HCT116 (cell line): Measurements from ENCODE around the gene ADPRHL1. TPM values are rescaled to one million over a fixed set of nuclear protein-coding genes. Genes with fewer than 3 reads are reported as not detected.

Source experiments
- ATAC-seq: fragments of 200-7000 bp; cut with Tn5 transposase; 2 replicates; pipeline ENCODE4 v1.9.1; 2020; ENCODE audit warnings: mild to moderate bottlenecking, moderate library complexity
- BruUV-seq: library from RNA; stranded (reverse); fragments of 400-500 nt; replicated peaks from 2 replicates; lab custom pipeline; 2021; lab: Mats Ljungman, UMichigan
- CTCF ChIA-PET: fragments of 300-600 bp; sonication (Branson Sonifier 250); formaldehyde crosslinking; loops from one replicate; lab custom pipeline; 2021; ENCODE audit warnings: antibody characterized with exemption; lab: Charles Lee
- POLR2A ChIA-PET: fragments of 300-600, 350-600 bp; sonication (Branson Sonifier 250); formaldehyde crosslinking; loops from one replicate; lab custom pipeline; 2021; ENCODE audit warnings: antibody characterized with exemption; lab: Charles Lee
- RAD21 ChIA-PET, 2 experiments: fragments of 300-600 bp; sonication (Branson Sonifier 250); formaldehyde crosslinking; loops; one replicate each; lab custom pipeline; 2023; ENCODE audit warnings: low total read pairs in 2 of 2; ENCODE audit not compliant: uncharacterized antibody in 2 of 2, unreplicated experiment in 2 of 2, low non-redundant PET in 1 of 2; lab: Charles Lee
- DNase-seq: peaks from one replicate; pipeline ENCODE4 v3.0.0-alpha.2; 2010; ENCODE audit warnings: low read depth, low spot score
- H2AFZ ChIP-seq: fragments of 200-600 bp; shearing (Covaris generic), sonication (generic); 2 replicates; pipeline ENCODE4 v1.6.1; 2017; ENCODE audit warnings: low read depth, mixed run types, mixed read lengths, antibody characterized with exemption, low read length; ENCODE audit not compliant: poor library complexity, severe bottlenecking
- H3K27ac ChIP-seq: 2 replicates; pipeline ENCODE4 v1.5.1; 2012; ENCODE audit warnings: low read depth, low read length
- H3K27me3 ChIP-seq: fragments of 200-600 bp; sonication (generic); 2 replicates; pipeline ENCODE4 v1.6.1; 2016; ENCODE audit warnings: mixed run types, low read length, mixed read lengths; ENCODE audit not compliant: insufficient read depth
- H3K36me3 ChIP-seq, 2 experiments: fragments of 200-500 bp in 1 of 2; fragments of 200-600 bp in 1 of 2; sonication (Bioruptor generic) in 1 of 2; sonication (generic) in 1 of 2; 2 replicates each; pipeline versions ENCODE4 v1.5.1 to v1.6.1; 2014 to 2016; ENCODE audit warnings: low read length in 2 of 2, inconsistent platforms in 1 of 2, mixed read lengths in 1 of 2, mixed run types in 1 of 2; ENCODE audit not compliant: insufficient read depth in 2 of 2, control insufficient read depth in 1 of 2
- H3K4me1 ChIP-seq, 2 experiments: fragments of 200-600 bp in 1 of 2; sonication (generic) in 1 of 2; 2 replicates each; pipeline versions ENCODE4 v1.5.1 to v1.6.1; 2012 to 2017; ENCODE audit warnings: low read length in 2 of 2, inconsistent platforms in 1 of 2, mild to moderate bottlenecking in 1 of 2, mixed read lengths in 1 of 2, mixed run types in 1 of 2, moderate library complexity in 1 of 2; ENCODE audit not compliant: insufficient read depth in 2 of 2, control insufficient read depth in 1 of 2
- H3K4me2 ChIP-seq: fragments of 200-600 bp; sonication (generic); 2 replicates; pipeline ENCODE4 v1.6.1; 2017; ENCODE audit warnings: mixed run types, low read length, mixed read lengths
- H3K4me3 ChIP-seq, 2 experiments: fragments of 200-600 bp in 1 of 2; sonication (generic) in 1 of 2; replicated peaks in 1 of 2; 2 replicates each; pipeline ENCODE4 v1.5.1; 2011 to 2016; ENCODE audit warnings: low read length in 2 of 2, control low read depth in 1 of 2, low read depth in 1 of 2, mild to moderate bottlenecking in 1 of 2, mixed read lengths in 1 of 2, mixed run types in 1 of 2
- H3K79me2 ChIP-seq: fragments of 200-600 bp; sonication (generic); 2 replicates; pipeline ENCODE4 v1.6.1; 2017; ENCODE audit warnings: mild to moderate bottlenecking, mixed run types, low read length, moderate library complexity, mixed read lengths; ENCODE audit not compliant: insufficient read depth
- H3K9ac ChIP-seq: fragments of 200-600 bp; sonication (generic); 2 replicates; pipeline ENCODE4 v1.6.1; 2016; ENCODE audit warnings: low read length, mixed read lengths
- H3K9me2 ChIP-seq: fragments of 200-600 bp; sonication (generic), shearing (Covaris generic); 2 replicates; pipeline ENCODE4 v1.6.1; 2017; ENCODE audit warnings: mixed run types, mild to moderate bottlenecking, moderate library complexity; ENCODE audit not compliant: insufficient read depth
- H3K9me3 ChIP-seq, 2 experiments: fragments of 200-500 bp in 1 of 2; fragments of 200-600 bp in 1 of 2; sonication (Bioruptor generic) in 1 of 2; sonication (generic) in 1 of 2; 2 replicates each; pipeline ENCODE4 v1.6.1; 2014 to 2017; ENCODE audit warnings: low read length in 2 of 2, mixed read lengths in 2 of 2, inconsistent platforms in 1 of 2, low read depth in 1 of 2, mild to moderate bottlenecking in 1 of 2, mixed run types in 1 of 2, moderate library complexity in 1 of 2; ENCODE audit not compliant: control insufficient read depth in 1 of 2, insufficient read depth in 1 of 2
- H4K20me1 ChIP-seq: fragments of 200-600 bp; sonication (generic), shearing (Covaris generic); 2 replicates; pipeline ENCODE4 v1.6.1; 2017; ENCODE audit warnings: mixed run types, mild to moderate bottlenecking, moderate library complexity; ENCODE audit not compliant: insufficient read depth
- CEBPB ChIP-seq: IDR thresholded peaks from 2 replicates; pipeline ENCODE4 v1.6.1; 2012; ENCODE audit warnings: low read depth
- EGR1 ChIP-seq: IDR thresholded peaks from 2 replicates; pipeline ENCODE4 v1.6.1; 2012; ENCODE audit warnings: low read depth
- EZH2 ChIP-seq: fragments of 200-600 bp; sonication (generic); IDR thresholded peaks from 2 replicates; pipeline ENCODE4 v1.6.1; 2017; ENCODE audit warnings: antibody characterized with exemption, mixed run types
- JUND ChIP-seq: IDR thresholded peaks from 2 replicates; pipeline ENCODE4 v1.6.1; 2012
- POLR2A ChIP-seq: IDR thresholded peaks from 2 replicates; pipeline ENCODE4 v1.7.0; 2011; ENCODE audit warnings: borderline replicate concordance; ENCODE audit not compliant: insufficient read depth, insufficient read length; ENCODE audit errors: extremely low read depth
- SP1 ChIP-seq: IDR thresholded peaks from 2 replicates; pipeline ENCODE4 v1.6.1; 2012; ENCODE audit warnings: low read depth
- SRF ChIP-seq: IDR thresholded peaks from 2 replicates; pipeline ENCODE4 v1.6.1; 2012; ENCODE audit warnings: low read depth
- YY1 ChIP-seq: IDR thresholded peaks from 2 replicates; pipeline ENCODE4 v1.6.1; 2011; ENCODE audit warnings: low read length, low read depth, moderate library complexity, mild to moderate bottlenecking; ENCODE audit not compliant: insufficient replicate concordance; ENCODE audit errors: extremely low read depth
- ZFX ChIP-seq: fragments of 450-650 bp; IDR thresholded peaks from 2 replicates; pipeline ENCODE4 v1.6.1; 2017
- intact Hi-C: fragments of 100-400 bp; cut with micrococcal nuclease; formaldehyde crosslinking; loops from 2 replicates; pipeline ENCODE4 v1.10.0; 2022
- total RNA-seq: library from RNA; stranded (reverse); gene quantifications from one replicate; pipeline ENCODE4 v1.2.1, GENCODE V29; 2021; ENCODE audit not compliant: unreplicated experiment
- TF ChIP-seq, protein P1 (sequence below): IDR thresholded peaks from 2 replicates; pipeline ENCODE4 v1.6.1; 2011; ENCODE audit warnings: mild to moderate bottlenecking, low read length, moderate library complexity; ENCODE audit not compliant: insufficient replicate concordance; ENCODE audit errors: extremely low read depth
- TF ChIP-seq, protein P2 (sequence below), 3 experiments: fragments of 200-600 bp in 1 of 3; sonication (generic) in 1 of 3; IDR thresholded peaks in 2 of 3; conservative IDR thresholded peaks in 1 of 3; 2 replicates each; pipeline ENCODE4 v1.5.1; 2012 to 2017; ENCODE audit warnings: low read depth in 2 of 3, low read length in 2 of 3, antibody characterized with exemption in 1 of 3, borderline replicate concordance in 1 of 3, control low read depth in 1 of 3, mild to moderate bottlenecking in 1 of 3, mixed read lengths in 1 of 3, mixed run types in 1 of 3, moderate library complexity in 1 of 3; ENCODE audit not compliant: insufficient read depth in 1 of 3
- TF ChIP-seq, protein P3 (sequence below): IDR thresholded peaks from 2 replicates; pipeline ENCODE4 v1.6.1; 2012

Gene ADPRHL1
- total RNA-seq, 1 experiment from 2014 or later: 12.6 TPM

DNA sequence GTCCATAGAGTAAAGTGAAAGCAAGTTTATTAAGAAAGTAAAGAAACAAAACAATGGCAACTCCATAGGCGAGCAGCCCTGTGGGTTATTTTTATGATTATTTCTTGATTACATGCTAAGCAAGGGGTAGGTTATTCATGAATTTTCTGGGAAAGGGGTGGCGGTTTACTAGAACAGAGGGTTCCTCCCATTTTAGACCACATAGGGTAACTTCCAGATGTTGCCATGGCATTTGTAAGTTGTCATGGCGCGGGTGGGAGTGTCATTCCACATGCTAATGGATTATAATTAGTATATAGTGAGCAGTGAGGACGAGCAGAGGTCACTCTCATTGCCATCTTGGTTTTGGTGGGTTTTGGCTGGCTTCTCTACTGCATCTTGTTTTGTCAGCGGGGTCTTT lies 45.6 kb upstream of the ADPRHL1 start:
- no peak overlapping the region for H3K4me2 ChIP-seq
- no peak overlapping the region for H2AFZ ChIP-seq
- H3K79me2 ChIP-seq: peaks cover 35% of the 10 kb centered on the region
- no peaks in the 10 kb centered on the region for H3K9me3 ChIP-seq
- no peaks in the 10 kb centered on the region for H4K20me1 ChIP-seq
- TF ChIP-seq CEBPB (no peak), EGR1 (no peak), SP1 (no peak), ZFX (no peak), JUND (no peak), POLR2A (no peak), YY1 (no peak), EZH2 (no peak), SRF (no peak)
- TF ChIP-seq, protein P1, sequence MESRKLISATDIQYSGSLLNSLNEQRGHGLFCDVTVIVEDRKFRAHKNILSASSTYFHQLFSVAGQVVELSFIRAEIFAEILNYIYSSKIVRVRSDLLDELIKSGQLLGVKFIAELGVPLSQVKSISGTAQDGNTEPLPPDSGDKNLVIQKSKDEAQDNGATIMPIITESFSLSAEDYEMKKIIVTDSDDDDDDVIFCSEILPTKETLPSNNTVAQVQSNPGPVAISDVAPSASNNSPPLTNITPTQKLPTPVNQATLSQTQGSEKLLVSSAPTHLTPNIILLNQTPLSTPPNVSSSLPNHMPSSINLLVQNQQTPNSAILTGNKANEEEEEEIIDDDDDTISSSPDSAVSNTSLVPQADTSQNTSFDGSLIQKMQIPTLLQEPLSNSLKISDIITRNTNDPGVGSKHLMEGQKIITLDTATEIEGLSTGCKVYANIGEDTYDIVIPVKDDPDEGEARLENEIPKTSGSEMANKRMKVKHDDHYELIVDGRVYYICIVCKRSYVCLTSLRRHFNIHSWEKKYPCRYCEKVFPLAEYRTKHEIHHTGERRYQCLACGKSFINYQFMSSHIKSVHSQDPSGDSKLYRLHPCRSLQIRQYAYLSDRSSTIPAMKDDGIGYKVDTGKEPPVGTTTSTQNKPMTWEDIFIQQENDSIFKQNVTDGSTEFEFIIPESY: no peak
- TF ChIP-seq, protein P2, sequence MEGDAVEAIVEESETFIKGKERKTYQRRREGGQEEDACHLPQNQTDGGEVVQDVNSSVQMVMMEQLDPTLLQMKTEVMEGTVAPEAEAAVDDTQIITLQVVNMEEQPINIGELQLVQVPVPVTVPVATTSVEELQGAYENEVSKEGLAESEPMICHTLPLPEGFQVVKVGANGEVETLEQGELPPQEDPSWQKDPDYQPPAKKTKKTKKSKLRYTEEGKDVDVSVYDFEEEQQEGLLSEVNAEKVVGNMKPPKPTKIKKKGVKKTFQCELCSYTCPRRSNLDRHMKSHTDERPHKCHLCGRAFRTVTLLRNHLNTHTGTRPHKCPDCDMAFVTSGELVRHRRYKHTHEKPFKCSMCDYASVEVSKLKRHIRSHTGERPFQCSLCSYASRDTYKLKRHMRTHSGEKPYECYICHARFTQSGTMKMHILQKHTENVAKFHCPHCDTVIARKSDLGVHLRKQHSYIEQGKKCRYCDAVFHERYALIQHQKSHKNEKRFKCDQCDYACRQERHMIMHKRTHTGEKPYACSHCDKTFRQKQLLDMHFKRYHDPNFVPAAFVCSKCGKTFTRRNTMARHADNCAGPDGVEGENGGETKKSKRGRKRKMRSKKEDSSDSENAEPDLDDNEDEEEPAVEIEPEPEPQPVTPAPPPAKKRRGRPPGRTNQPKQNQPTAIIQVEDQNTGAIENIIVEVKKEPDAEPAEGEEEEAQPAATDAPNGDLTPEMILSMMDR (IDR thresholded peaks at IDR 0.05 in 2 of 3, conservative IDR thresholded peaks at IDR 0.05 in 1 of 3; ENCODE audit: borderline replicate concordance in 1 of 3, insufficient read depth in 1 of 3, low read depth in 2 of 3, low read length in 2 of 3): no peak
- TF ChIP-seq, protein P3, sequence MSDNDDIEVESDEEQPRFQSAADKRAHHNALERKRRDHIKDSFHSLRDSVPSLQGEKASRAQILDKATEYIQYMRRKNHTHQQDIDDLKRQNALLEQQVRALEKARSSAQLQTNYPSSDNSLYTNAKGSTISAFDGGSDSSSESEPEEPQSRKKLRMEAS: no peak
- DNase-seq (no peak), ATAC-seq (no peak)
- BruUV-seq: no TSS peak
- H3K4me1 ChIP-seq: peaks cover 3% of the 10 kb centered on the region in 2 experiments
- H3K9me2 ChIP-seq: no peaks in the 10 kb centered on the region
- H3K9ac ChIP-seq: no peak overlapping the region
- CTCF ChIA-PET: no interaction called here
- RAD21 ChIA-PET: no interaction called here
- intact Hi-C loops: no loop called here
- H3K27me3 ChIP-seq: no peaks in the 10 kb centered on the region
- peaks cover 48 to 57% of the 10 kb centered on the region in 2 experiments; a peak in 3 of 4 replicates for H3K36me3 ChIP-seq
- POLR2A ChIA-PET: no interaction called here
- H3K27ac ChIP-seq: no peak overlapping the region
- H3K4me3 ChIP-seq: no peak overlapping the region
